Muscle layer of duodenum (tissue), 2 donors: ENCODE measurements around the gene GRPEL1.

Experiments used
- H3K27ac ChIP-seq: one replicate; pipeline ENCODE4 v1.7.0; 2013; ENCODE audit warnings: mild to moderate bottlenecking, low read length
- H3K27me3 ChIP-seq: one replicate; pipeline ENCODE4 v1.7.0; 2013; ENCODE audit warnings: low read depth, mild to moderate bottlenecking, control low read depth, low read length
- H3K36me3 ChIP-seq, 2 donors: one replicate each; pipeline ENCODE4 v1.7.0; 2013; ENCODE audit warnings: low read length in 2 of 2, control low read depth in 1 of 2, mild to moderate bottlenecking in 1 of 2; ENCODE audit not compliant: insufficient read depth in 2 of 2, control insufficient read depth in 1 of 2
- H3K4me1 ChIP-seq, 2 donors: one replicate each; pipeline ENCODE4 v1.7.0; 2013; ENCODE audit warnings: low read length in 2 of 2, mild to moderate bottlenecking in 2 of 2, control low read depth in 1 of 2, moderate library complexity in 1 of 2; ENCODE audit not compliant: insufficient read depth in 2 of 2, control insufficient read depth in 1 of 2
- H3K4me3 ChIP-seq, 2 donors: one replicate each; pipeline ENCODE4 v1.7.0; 2013; ENCODE audit warnings: low read length in 2 of 2, low read depth in 1 of 2, mild to moderate bottlenecking in 1 of 2
- H3K9me3 ChIP-seq, 2 donors: one replicate each; pipeline ENCODE4 v1.7.0; 2013; ENCODE audit warnings: low read length in 2 of 2, control low read depth in 1 of 2, mild to moderate bottlenecking in 1 of 2; ENCODE audit not compliant: control insufficient read depth in 1 of 2
- donor health status: healthy.

The GRPEL1 gene

GRCh38 chr4:7060346-7061150 is 7.3 kb downstream of the GRPEL1 start:
- H3K4me1 ChIP-seq: no peaks in the 10 kb centered on the region
- peak overlapping the region; percentile 53 for H3K27ac ChIP-seq
- no peaks in the 10 kb centered on the region for H3K27me3 ChIP-seq
- H3K36me3 ChIP-seq: peaks cover 49% of the 10 kb centered on the region in 2 donors
- no peak overlapping the region for H3K4me3 ChIP-seq
- H3K9me3 ChIP-seq: no peaks in the 10 kb centered on the region

- Histone ChIP-seq H3K9me3 (no peaks in the 10 kb centered on the region), H3K36me3 (peaks cover 54 to 58% of the 10 kb centered on the region in 2 donors), H3K4me3 (no peak overlapping the region), H3K27me3 (no peaks in the 10 kb centered on the region), H3K4me1 (no peaks in the 10 kb centered on the region), H3K27ac (no peak overlapping the region)
These were observed 8.2 kb downstream of the GRPEL1 start for GRCh38 chr4:7059662-7060061.

DNA sequence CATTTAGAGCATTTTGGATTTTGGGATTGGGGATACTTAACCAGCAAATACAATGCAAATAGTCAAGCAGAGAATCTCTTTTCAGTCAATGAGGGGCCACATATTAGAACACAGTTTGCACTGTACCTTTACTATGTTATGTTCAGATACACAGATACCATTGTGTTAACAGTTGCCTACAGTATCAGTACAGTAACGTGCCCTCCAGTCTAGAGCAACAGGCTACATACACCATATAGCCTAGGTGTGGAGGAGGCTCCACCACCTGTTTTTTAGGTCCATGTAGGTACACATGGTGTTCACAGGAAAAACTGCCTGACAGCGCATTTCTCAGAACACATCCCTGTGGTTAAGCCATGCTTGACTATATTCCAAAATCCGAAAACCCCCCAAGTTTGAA is 9.1 kb downstream of the GRPEL1 start:
- H3K36me3 ChIP-seq: peaks cover 58 to 65% of the 10 kb centered on the region in 2 donors
- no peak overlapping the region for H3K4me3 ChIP-seq
- H3K9me3 ChIP-seq: no peaks in the 10 kb centered on the region
- no peak overlapping the region for H3K27ac ChIP-seq
- no peaks in the 10 kb centered on the region for H3K27me3 ChIP-seq
- H3K4me1 ChIP-seq: no peaks in the 10 kb centered on the region

DNA sequence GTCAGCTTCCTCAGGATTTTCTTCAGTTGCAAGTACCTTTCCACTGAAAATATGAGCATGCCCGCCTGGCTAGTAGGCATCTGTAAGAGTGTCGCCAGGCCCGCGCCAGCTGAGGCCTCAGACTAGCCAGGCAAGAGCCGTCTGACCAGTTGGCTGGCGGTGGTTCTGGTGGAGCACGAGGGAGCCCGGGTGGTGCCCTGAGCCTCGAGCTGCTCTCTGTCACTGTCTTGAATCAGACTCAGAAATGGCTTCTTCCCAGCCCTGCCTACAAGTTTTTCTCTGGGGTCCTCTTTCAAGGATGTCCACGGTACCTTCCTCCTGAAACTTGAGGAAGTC is 11.9 kb downstream of the GRPEL1 start:
- Histone ChIP-seq H3K27me3 (no peaks in the 10 kb centered on the region), H3K36me3 (peaks cover 40 to 48% of the 10 kb centered on the region in 2 donors), H3K27ac (no peak overlapping the region), H3K4me3 (no peak overlapping the region), H3K9me3 (no peaks in the 10 kb centered on the region), H3K4me1 (peaks cover 0 to 14% of the 10 kb centered on the region in 2 donors)

GRCh38 chr4:7055111-7055989 is 12.5 kb downstream of the GRPEL1 start:
- H3K4me3 ChIP-seq: no peak overlapping the region
- no peak overlapping the region for H3K27ac ChIP-seq
- peaks cover 0 to 14% of the 10 kb centered on the region in 2 donors for H3K4me1 ChIP-seq
- H3K9me3 ChIP-seq: no peaks in the 10 kb centered on the region
- peaks cover 34 to 42% of the 10 kb centered on the region in 2 donors for H3K36me3 ChIP-seq
- no peaks in the 10 kb centered on the region for H3K27me3 ChIP-seq

- no peaks in the 10 kb centered on the region for H3K27me3 ChIP-seq
- no peaks in the 10 kb centered on the region for H3K9me3 ChIP-seq
- H3K36me3 ChIP-seq: peaks cover 32 to 33% of the 10 kb centered on the region in 2 donors
- no peak overlapping the region for H3K4me3 ChIP-seq
- H3K27ac ChIP-seq: no peak overlapping the region
- peaks cover 0 to 14% of the 10 kb centered on the region in 2 donors for H3K4me1 ChIP-seq
These were observed 13.6 kb downstream of the GRPEL1 start for GRCh38 chr4:7054106-7054880.

DNA sequence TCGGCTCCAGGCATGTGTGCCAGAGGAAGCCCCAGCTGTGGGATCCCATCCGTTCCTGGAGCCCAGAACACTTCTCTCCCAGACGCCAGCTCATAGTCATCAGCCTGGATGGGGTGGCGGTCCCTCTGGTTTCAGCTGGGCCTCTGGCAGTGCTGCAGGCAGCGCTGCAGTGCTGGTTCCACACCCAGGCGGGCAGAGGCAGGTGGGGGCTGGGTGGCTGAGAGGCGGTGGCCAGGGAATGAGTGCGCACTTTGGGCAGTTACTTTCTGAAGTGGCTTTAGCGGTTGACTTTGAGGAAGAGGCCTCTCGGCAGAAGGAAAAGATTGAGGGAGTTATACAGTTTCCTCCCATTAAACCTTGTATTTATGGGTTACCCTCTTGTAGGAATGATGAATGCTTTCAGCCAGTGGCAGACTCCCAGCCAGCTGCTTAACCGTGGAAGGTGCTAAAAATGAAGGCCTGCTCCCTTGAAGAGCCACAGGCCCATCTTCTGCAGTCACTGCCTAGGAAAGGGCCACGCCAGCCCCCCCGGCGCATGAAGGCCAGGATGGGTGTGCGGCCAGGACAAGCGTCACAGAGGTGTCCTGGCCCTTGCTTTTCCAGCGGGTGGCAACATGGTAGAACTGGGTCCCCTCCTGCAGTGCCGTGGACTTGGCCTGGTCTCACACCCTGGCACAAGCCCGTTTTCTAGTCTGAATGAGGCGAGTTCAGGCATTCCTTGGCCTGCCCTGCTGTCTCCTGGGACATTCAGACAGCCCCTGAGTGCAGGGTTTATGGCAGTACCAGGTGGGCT is 14.7 kb downstream of the GRPEL1 start:
- H3K4me3 ChIP-seq: no peak overlapping the region
- no peak overlapping the region for H3K27ac ChIP-seq
- H3K9me3 ChIP-seq: no peaks in the 10 kb centered on the region
- peaks cover 0 to 14% of the 10 kb centered on the region in 2 donors for H3K4me1 ChIP-seq
- no peaks in the 10 kb centered on the region for H3K27me3 ChIP-seq
- peaks cover 24 to 31% of the 10 kb centered on the region in 2 donors for H3K36me3 ChIP-seq

- peaks cover 24 to 31% of the 10 kb centered on the region in 2 donors for H3K36me3 ChIP-seq
- H3K27me3 ChIP-seq: no peaks in the 10 kb centered on the region
- H3K4me1 ChIP-seq: peaks cover 1 to 14% of the 10 kb centered on the region in 2 donors
- H3K4me3 ChIP-seq: no peak overlapping the region
- H3K9me3 ChIP-seq: no peaks in the 10 kb centered on the region
- no peak overlapping the region for H3K27ac ChIP-seq
These were observed 15.6 kb downstream of the GRPEL1 start for GRCh38 chr4:7052313-7052712.

GRCh38 chr4:7051905-7052304 is 16.0 kb downstream of the GRPEL1 start:
- peaks cover 5 to 15% of the 10 kb centered on the region in 2 donors for H3K4me1 ChIP-seq
- no peak overlapping the region for H3K27ac ChIP-seq
- peaks cover 24 to 31% of the 10 kb centered on the region in 2 donors for H3K36me3 ChIP-seq

GRCh38 chr4:7051144-7051495 is 16.7 kb downstream of the GRPEL1 start:
- no peaks in the 10 kb centered on the region for H3K9me3 ChIP-seq
- no peak overlapping the region for H3K27ac ChIP-seq
- no peak overlapping the region for H3K4me3 ChIP-seq

More at GRCh38 chr4:7051905-7052304, 16.0 kb downstream of the GRPEL1 start:
- H3K9me3 ChIP-seq: no peaks in the 10 kb centered on the region
- no peak overlapping the region for H3K4me3 ChIP-seq
- H3K27me3 ChIP-seq: no peaks in the 10 kb centered on the region

More at GRCh38 chr4:7051144-7051495, 16.7 kb downstream of the GRPEL1 start:
- Histone ChIP-seq H3K36me3 (peaks cover 18 to 24% of the 10 kb centered on the region in 2 donors), H3K27me3 (no peaks in the 10 kb centered on the region), H3K4me1 (peaks cover 12 to 23% of the 10 kb centered on the region in 2 donors)
